Ovary (tissue), 3 donors: ENCODE data around the gene PKMYT1.
"Not testable (repeated sequence)": the region's sequence is repeated elsewhere in the genome, so short reads cannot be mapped to it uniquely, and the experiment has no call there.

Experiments
- CTCF ChIP-seq, 3 donors: fragments of 450-650 bp in 2 of 3; fragments of 200-600 bp in 1 of 3; IDR thresholded peaks; one replicate each; pipeline versions ENCODE4 v1.5.1 to v1.8.0; 2016 to 2022; ENCODE audit warnings: antibody characterized with exemption in 3 of 3, mild to moderate bottlenecking in 1 of 3
- EP300 ChIP-seq: sonication (generic); formaldehyde crosslinking; IDR thresholded peaks from one replicate; pipeline ENCODE4 v1.6.1; 2017; ENCODE audit warnings: antibody characterized with exemption
- POLR2A ChIP-seq: fragments of 450-650 bp; IDR thresholded peaks from one replicate; pipeline ENCODE4 v1.6.1; 2017; ENCODE audit warnings: antibody characterized with exemption, mild to moderate bottlenecking, moderate library complexity
- donor health status: DM: no; HTN: no; CAD: no.

- not testable (repeated sequence) for TF ChIP-seq CTCF (IDR thresholded peaks at IDR 0.05); POLR2A; EP300
These were observed 52.1 kb downstream of the PKMYT1 start for GRCh38 chr16:2928151-2928550.
